Activated T-cell treated with anti-CD3 and anti-CD28 coated beads, Interleukin-2, amount 50 U/mL, for 72 hours (primary cell): ENCODE results near the gene ASTN2. TPM values are rescaled to one million over a fixed set of nuclear protein-coding genes. Genes with fewer than 3 reads are reported as not detected.

ENCODE experiments used
- ATAC-seq, 2 donors: fragments of 150-1000 bp; cut with Tn5 transposase; replicated peaks in 1 of 2; 2 replicates each; pipeline ENCODE4 v1.10.0; 2021; ENCODE audit warnings: moderate library complexity in 2 of 2, mild to moderate bottlenecking in 1 of 2
- DNase-seq, 2 donors: peaks; one replicate each; pipeline ENCODE4 v3.0.0; 2021 to 2022; ENCODE audit warnings: mixed read lengths in 1 of 2
- H3K27ac Mint-ChIP-seq: one replicate; pipeline ENCODE4 v1.8.0; 2022; ENCODE audit warnings: mild to moderate bottlenecking, moderate library complexity, mixed read lengths
- H3K27me3 Mint-ChIP-seq: one replicate; pipeline ENCODE4 v1.8.0; 2022; ENCODE audit warnings: low read depth, mixed read lengths
- H3K36me3 Mint-ChIP-seq, 2 donors: one replicate each; pipeline ENCODE4 v1.8.0; 2022; ENCODE audit warnings: mixed read lengths in 2 of 2, mild to moderate bottlenecking in 1 of 2; ENCODE audit not compliant: insufficient read depth in 2 of 2
- H3K4me1 Mint-ChIP-seq: one replicate; pipeline ENCODE4 v1.8.0; 2022; ENCODE audit warnings: low read depth, mixed read lengths
- H3K4me3 Mint-ChIP-seq, 2 donors: one replicate each; pipeline ENCODE4 v1.8.0; 2022; ENCODE audit warnings: mild to moderate bottlenecking in 2 of 2, mixed read lengths in 2 of 2, moderate library complexity in 2 of 2
- H3K9me3 Mint-ChIP-seq, 2 donors: one replicate each; pipeline ENCODE4 v1.8.0; 2022; ENCODE audit warnings: mixed read lengths in 2 of 2
- total RNA-seq, 2 donors: library from RNA; stranded (reverse); gene quantifications; one replicate each; pipeline ENCODE4 v1.2.3, GENCODE V29; 2022

The ASTN2 gene
- total RNA-seq, 2 donors from 2014 or later = 4.2 to 5.6 TPM

DNA sequence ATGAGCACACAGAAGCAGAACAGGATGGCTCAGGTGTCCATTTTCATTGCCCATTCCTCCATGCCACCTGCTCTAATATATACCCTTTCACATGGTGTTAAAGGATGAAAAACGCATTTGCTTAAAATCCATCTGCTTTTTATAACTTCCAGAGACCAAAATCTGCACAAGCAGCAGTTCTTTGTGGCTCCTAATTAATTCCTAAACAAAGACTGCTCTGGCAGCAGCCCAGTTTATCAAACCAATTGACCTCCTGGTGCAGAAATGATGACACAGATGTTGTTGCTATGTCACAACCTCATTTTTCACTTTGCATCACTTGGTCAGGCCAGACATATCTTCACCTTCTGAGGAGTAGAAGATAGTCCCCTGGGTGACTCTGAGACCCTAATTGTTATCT, 141.2 kb downstream of the ASTN2 start:
- Mint-ChIP-seq H3K36me3 (no peaks in the 10 kb centered on the region), H3K9me3 (peaks cover 3 to 9% of the 10 kb centered on the region in 2 donors), H3K4me3 (no peak overlapping the region), H3K27me3 (no peaks in the 10 kb centered on the region), H3K4me1 (no peaks in the 10 kb centered on the region), H3K27ac (no peak overlapping the region)
- DNase-seq = no peak
- no peak for ATAC-seq

GRCh38 chr9:117268847-117269446, 145.9 kb downstream of the ASTN2 start:
- H3K27me3 Mint-ChIP-seq = no peaks in the 10 kb centered on the region

GRCh38 chr9:117266855-117267497, 147.9 kb downstream of the ASTN2 start:
- Mint-ChIP-seq H3K27ac (no peak overlapping the region), H3K36me3 (no peaks in the 10 kb centered on the region), H3K9me3 (peaks cover 0 to 4% of the 10 kb centered on the region in 2 donors), H3K4me3 (no peak overlapping the region), H3K4me1 (no peaks in the 10 kb centered on the region), H3K27me3 (no peaks in the 10 kb centered on the region)
- ATAC-seq (no peak), DNase-seq (no peak)

More at GRCh38 chr9:117268847-117269446, 145.9 kb downstream of the ASTN2 start:
- no peaks in the 10 kb centered on the region for H3K4me1 Mint-ChIP-seq
- no peak overlapping the region for H3K27ac Mint-ChIP-seq
- ATAC-seq (no peak), DNase-seq (no peak)
- peaks cover 3 to 4% of the 10 kb centered on the region in 2 donors for H3K9me3 Mint-ChIP-seq
- no peak overlapping the region for H3K4me3 Mint-ChIP-seq
- H3K36me3 Mint-ChIP-seq = no peaks in the 10 kb centered on the region

GRCh38 chr9:117265253-117265652, 149.6 kb downstream of the ASTN2 start:
- no peak for ATAC-seq
- Mint-ChIP-seq H3K27ac (no peak overlapping the region), H3K4me1 (no peaks in the 10 kb centered on the region)

DNA sequence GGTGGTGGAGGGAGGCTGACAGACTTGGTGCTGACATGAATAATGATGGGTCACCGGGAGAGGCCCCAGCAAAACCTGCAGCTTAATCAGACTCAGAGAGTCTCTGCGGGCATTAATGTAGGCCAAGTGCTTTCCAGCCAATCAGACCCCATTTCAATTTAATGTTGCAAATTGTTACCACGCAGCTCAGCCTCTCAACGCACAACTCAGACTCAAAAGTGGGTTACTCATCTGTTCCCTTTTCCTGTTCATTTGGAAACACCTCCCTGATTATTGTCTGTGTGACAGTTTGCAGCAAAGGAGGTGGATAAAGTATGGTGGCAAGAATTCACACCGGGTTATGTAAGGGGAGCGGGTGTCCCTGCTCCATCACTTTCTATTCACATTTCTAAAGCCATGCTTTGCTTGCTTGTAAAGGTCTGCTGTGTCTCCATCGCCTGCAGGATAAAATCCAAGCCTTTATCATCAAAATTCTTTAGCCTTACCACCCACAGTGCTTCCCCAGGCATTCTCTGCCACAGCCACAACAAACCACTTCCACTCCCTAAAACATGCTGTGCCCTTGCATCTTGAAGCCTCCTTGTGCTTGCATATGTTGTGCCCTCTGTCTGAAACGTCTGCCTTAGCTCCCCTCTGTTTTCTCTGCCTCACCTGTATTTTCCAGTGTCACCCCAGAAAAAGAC, 156.5 kb downstream of the ASTN2 start:
- ATAC-seq (no peak), DNase-seq (no peak)
- peaks cover 5% of the 10 kb centered on the region for H3K27me3 Mint-ChIP-seq
- no peaks in the 10 kb centered on the region for H3K36me3 Mint-ChIP-seq
- H3K27ac Mint-ChIP-seq = no peak overlapping the region
- no peak overlapping the region for H3K4me3 Mint-ChIP-seq
- H3K4me1 Mint-ChIP-seq = no peaks in the 10 kb centered on the region
- peaks cover 0 to 8% of the 10 kb centered on the region in 2 donors for H3K9me3 Mint-ChIP-seq

More at GRCh38 chr9:117265253-117265652, 149.6 kb downstream of the ASTN2 start:
- Mint-ChIP-seq H3K9me3 (peaks cover 0 to 4% of the 10 kb centered on the region in 2 donors), H3K27me3 (no peaks in the 10 kb centered on the region), H3K36me3 (no peaks in the 10 kb centered on the region), H3K4me3 (no peak overlapping the region)
- no peak for DNase-seq

DNA sequence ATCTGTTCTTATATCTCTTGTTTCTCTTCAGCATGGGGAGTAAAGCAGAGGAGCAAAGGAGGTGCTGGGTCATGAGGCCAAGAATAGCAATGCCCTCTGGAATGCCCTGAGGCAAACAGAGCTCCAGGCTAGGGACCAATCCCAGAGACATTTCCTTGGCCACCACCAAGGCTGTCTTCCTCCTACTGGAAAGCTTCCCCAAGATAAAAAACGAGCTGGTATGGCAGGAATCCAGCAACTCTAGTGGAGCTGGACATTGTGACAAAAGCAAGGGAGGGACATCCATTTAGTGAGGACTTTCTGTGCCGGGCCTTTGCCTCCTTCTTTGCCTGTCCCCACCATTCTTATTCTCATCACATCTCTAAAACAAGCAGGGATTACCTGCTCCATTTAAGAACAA, 161.6 kb downstream of the ASTN2 start:
- DNase-seq (no peak), ATAC-seq (no peak)
- H3K4me3 Mint-ChIP-seq = no peak overlapping the region
- H3K4me1 Mint-ChIP-seq = no peaks in the 10 kb centered on the region
- no peak overlapping the region for H3K27ac Mint-ChIP-seq
- peaks cover 10 to 11% of the 10 kb centered on the region in 2 donors for H3K9me3 Mint-ChIP-seq
- peaks cover 5% of the 10 kb centered on the region for H3K27me3 Mint-ChIP-seq
- H3K36me3 Mint-ChIP-seq = peaks cover 0 to 2% of the 10 kb centered on the region in 2 donors

- peaks cover 5% of the 10 kb centered on the region for H3K27me3 Mint-ChIP-seq
- peaks cover 11 to 14% of the 10 kb centered on the region in 2 donors for H3K9me3 Mint-ChIP-seq
- ATAC-seq = no peak
- H3K36me3 Mint-ChIP-seq = peaks cover 0 to 2% of the 10 kb centered on the region in 2 donors
- no peak overlapping the region for H3K27ac Mint-ChIP-seq
- H3K4me1 Mint-ChIP-seq = no peaks in the 10 kb centered on the region
- DNase-seq = no peak
- H3K4me3 Mint-ChIP-seq = no peak overlapping the region
These were observed 164.1 kb downstream of the ASTN2 start for GRCh38 chr9:117250610-117251215.

GRCh38 chr9:117249799-117250198, 165.1 kb downstream of the ASTN2 start:
- Mint-ChIP-seq H3K27ac (no peak overlapping the region), H3K27me3 (no peaks in the 10 kb centered on the region), H3K4me1 (no peaks in the 10 kb centered on the region), H3K4me3 (no peak overlapping the region), H3K9me3 (peaks cover 5 to 17% of the 10 kb centered on the region in 2 donors), H3K36me3 (peaks cover 0 to 2% of the 10 kb centered on the region in 2 donors)
- ATAC-seq = no peak
- DNase-seq = no peak

- ATAC-seq (no peak), DNase-seq (no peak)
- Mint-ChIP-seq H3K27me3 (no peaks in the 10 kb centered on the region), H3K4me3 (no peak overlapping the region), H3K36me3 (peaks cover 0 to 2% of the 10 kb centered on the region in 2 donors), H3K4me1 (no peaks in the 10 kb centered on the region), H3K27ac (no peak overlapping the region), H3K9me3 (peaks cover 5 to 18% of the 10 kb centered on the region in 2 donors)
These were observed 167.6 kb downstream of the ASTN2 start for GRCh38 chr9:117247266-117247665.

DNA sequence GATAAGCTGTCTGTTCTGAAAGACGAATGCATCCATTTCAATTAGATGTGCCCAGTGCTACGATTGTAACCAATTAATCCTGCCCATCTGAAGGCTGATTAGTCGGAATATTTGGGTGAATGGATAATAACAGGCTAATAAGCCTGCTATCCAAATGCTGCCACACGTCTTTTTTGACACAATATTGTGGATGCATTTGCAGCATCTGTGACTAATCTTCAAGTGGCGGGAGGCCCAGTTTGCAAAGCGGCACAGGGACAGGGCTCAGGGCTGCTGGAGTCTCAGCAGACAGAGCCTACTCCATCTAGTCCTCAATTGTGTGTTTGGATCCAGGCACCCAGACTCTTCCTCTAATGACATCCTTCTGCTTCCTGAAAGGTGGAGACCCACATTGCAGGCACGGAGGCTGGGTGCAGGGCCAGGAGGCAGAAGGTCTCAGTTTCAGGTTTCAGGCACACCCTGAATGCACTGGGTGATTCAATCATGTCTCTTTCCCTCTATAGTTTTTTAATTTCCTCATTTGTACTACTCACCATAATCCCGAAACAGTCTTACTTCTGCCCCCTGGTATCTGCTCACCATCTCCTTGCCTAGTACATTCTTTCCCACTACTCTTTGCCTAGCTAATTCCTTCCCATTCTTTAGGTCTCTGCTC, 169.6 kb downstream of the ASTN2 start:
- H3K27ac Mint-ChIP-seq = no peak overlapping the region
- H3K27me3 Mint-ChIP-seq = no peaks in the 10 kb centered on the region
- peaks cover 0 to 2% of the 10 kb centered on the region in 2 donors for H3K36me3 Mint-ChIP-seq
- DNase-seq = no peak
- no peaks in the 10 kb centered on the region for H3K4me1 Mint-ChIP-seq
- ATAC-seq = no peak
- H3K4me3 Mint-ChIP-seq = no peak overlapping the region
- H3K9me3 Mint-ChIP-seq = peaks cover 4 to 15% of the 10 kb centered on the region in 2 donors

DNA sequence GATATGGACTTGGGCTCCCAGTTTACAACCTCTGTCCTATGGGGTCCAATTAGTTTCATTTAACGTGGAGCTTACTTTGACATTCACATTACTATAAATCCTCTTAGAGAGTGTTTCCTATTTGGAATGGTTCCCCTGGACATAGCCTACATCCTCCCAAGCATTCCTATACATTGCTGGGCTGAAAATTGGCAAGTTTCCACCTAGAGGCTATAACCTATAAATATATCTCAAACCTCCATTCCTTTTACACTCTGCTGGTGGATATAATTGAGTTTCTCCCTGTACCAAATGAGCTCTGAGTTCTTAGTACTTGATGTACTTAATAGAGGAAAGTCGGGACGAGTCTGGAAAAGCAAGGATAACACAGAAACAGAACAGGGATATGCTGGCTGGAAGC, 172.8 kb downstream of the ASTN2 start:
- no peak for DNase-seq
- H3K27me3 Mint-ChIP-seq = no peaks in the 10 kb centered on the region
- H3K4me3 Mint-ChIP-seq = no peak overlapping the region
- peaks cover 6 to 7% of the 10 kb centered on the region in 2 donors for H3K9me3 Mint-ChIP-seq
- no peaks in the 10 kb centered on the region for H3K36me3 Mint-ChIP-seq
- ATAC-seq = no peak
- no peaks in the 10 kb centered on the region for H3K4me1 Mint-ChIP-seq
- H3K27ac Mint-ChIP-seq = no peak overlapping the region

DNA sequence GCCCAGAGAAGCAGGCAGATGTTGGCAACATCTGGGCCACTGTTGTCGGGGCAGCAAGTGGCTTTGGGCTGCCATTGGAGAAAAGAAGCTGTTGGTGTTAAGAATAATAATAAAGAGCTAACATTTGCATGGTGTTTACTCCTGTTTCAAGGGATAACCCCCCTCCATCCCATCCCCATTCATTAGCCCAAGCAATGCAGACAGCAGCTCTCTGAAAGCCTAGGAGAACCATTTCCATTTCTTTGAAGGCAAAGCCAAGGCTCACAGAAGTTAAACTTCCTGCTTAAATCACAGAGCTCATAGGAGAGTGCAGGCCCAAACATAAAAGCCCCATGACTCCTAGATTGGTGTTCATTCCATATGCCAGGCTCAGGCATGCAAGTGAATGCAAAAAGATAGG, 175.4 kb downstream of the ASTN2 start:
- ATAC-seq (no peak), DNase-seq (no peak)
- Mint-ChIP-seq H3K36me3 (no peaks in the 10 kb centered on the region), H3K4me3 (no peak overlapping the region), H3K27ac (no peak overlapping the region), H3K9me3 (peaks cover 2 to 7% of the 10 kb centered on the region in 2 donors), H3K4me1 (no peaks in the 10 kb centered on the region), H3K27me3 (no peaks in the 10 kb centered on the region)

DNA sequence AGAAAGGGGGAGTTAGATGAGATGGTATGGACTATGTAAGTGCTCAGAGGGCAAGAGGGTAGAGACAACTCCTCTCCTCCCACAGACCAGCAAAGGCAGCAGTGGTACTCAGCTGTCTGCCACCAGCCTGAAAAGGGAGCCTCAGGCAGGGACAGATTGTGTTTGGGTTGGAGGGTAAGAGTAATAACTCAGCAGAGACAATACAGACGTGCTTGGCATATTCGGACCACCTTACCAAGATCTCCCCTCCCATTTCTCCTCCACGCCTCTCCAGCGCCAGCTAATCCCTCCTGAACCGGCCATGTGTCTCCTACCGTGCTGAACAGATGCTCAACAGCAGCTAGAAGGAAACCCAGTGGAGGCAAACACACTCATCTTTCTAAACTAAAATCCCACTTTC, 180.8 kb downstream of the ASTN2 start:
- no peak for ATAC-seq
- no peaks in the 10 kb centered on the region for H3K4me1 Mint-ChIP-seq
- no peak overlapping the region for H3K27ac Mint-ChIP-seq
- no peak for DNase-seq
- H3K4me3 Mint-ChIP-seq = no peak overlapping the region
- H3K9me3 Mint-ChIP-seq = peaks cover 2 to 5% of the 10 kb centered on the region in 2 donors
- H3K27me3 Mint-ChIP-seq = no peaks in the 10 kb centered on the region
- peaks cover 0 to 2% of the 10 kb centered on the region in 2 donors for H3K36me3 Mint-ChIP-seq
